ENCODE data around the gene CINP. TPM values are rescaled to one million over a fixed set of nuclear protein-coding genes. Genes with fewer than 3 reads are reported as not detected.

CINP gene
- total RNA-seq, 2 donors from 2014 or later = 25.1 to 27.2 TPM

DNA sequence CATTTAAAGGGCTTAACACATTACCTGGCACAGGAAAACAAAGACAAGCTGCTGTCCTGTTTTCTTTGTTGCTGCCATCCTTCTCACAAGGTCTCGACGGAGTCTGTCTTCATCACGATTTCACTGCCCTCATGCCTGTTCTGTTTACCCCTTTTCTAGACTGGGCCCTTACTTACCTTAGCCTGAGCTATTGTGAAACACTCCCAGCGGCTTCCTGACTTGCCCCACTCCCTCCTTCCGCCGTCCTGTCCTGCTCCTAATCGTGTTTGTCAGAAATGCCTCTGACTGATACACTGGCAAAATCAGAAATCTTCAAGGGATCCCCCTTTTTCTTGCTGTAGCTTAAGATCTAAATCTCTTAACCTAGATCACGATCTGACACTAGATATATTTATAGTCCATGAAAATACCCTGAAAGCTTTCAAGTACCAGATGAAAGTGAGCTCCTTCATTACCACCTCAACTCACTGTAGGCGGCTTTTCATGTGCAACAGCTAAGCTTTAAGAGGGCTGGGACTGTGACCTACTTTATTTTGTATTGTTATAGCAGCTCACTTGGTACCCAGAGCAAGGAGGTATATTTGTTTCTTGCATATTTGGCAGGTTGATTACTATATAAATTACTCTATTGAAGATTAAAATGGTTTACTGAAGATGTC, 32.2 kb upstream of the CINP start:
- intact Hi-C loops (cut with DNase I) = no loop called here
- no peaks in the 10 kb centered on the region for H3K36me3 ChIP-seq (replicated peaks in 1 of 2; ENCODE audit: insufficient read depth in 1 of 2, low read depth in 2 of 2)
- no peak overlapping the region for H3K4me3 ChIP-seq
- peaks cover 0 to 8% (median 0%) of the 10 kb centered on the region in 3 donors for H3K9me3 ChIP-seq
- H3K27me3 ChIP-seq = no peaks in the 10 kb centered on the region
- DNase-seq (no peak), ATAC-seq (no peak)
- H3K27ac ChIP-seq = no peak overlapping the region
- peaks cover 7% of the 10 kb centered on the region for H3K4me1 ChIP-seq
- 62 to 86% methylated on average over 9 of the region's 9 CpGs for WGBS, 2 donors
- no peak for TF ChIP-seq POLR2A (IDR thresholded peaks at IDR 0.05)
- TF ChIP-seq, protein P1, sequence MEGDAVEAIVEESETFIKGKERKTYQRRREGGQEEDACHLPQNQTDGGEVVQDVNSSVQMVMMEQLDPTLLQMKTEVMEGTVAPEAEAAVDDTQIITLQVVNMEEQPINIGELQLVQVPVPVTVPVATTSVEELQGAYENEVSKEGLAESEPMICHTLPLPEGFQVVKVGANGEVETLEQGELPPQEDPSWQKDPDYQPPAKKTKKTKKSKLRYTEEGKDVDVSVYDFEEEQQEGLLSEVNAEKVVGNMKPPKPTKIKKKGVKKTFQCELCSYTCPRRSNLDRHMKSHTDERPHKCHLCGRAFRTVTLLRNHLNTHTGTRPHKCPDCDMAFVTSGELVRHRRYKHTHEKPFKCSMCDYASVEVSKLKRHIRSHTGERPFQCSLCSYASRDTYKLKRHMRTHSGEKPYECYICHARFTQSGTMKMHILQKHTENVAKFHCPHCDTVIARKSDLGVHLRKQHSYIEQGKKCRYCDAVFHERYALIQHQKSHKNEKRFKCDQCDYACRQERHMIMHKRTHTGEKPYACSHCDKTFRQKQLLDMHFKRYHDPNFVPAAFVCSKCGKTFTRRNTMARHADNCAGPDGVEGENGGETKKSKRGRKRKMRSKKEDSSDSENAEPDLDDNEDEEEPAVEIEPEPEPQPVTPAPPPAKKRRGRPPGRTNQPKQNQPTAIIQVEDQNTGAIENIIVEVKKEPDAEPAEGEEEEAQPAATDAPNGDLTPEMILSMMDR (IDR thresholded peaks at IDR 0.05) = no peak

DNA sequence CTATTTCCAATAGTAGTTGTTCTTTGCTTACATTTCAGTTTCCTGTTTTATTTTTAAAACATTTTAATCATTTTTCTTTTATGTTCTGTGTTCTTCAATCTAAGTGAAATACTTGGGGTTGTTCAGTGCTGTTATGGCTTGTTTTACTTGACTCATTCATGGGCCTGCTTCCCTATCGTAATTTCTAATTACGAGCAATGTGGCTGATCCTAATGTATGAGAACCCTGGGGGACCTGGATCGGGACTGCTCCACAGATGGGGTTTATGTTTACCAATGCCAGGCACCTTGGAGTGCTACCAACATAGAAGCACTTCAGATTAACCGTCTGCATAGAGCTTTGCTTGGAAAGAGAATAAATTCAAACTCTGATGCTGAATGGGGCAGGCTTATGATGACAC, 29.8 kb upstream of the CINP start:
- 47 to 59% methylated on average over 4 of the region's 4 CpGs for WGBS, 2 donors
- Histone ChIP-seq H3K27me3 (no peaks in the 10 kb centered on the region), H3K4me1 (peaks cover 7% of the 10 kb centered on the region), H3K4me3 (no peak overlapping the region), H3K27ac (no peak overlapping the region), H3K36me3 (replicated peaks in 1 of 2; ENCODE audit: insufficient read depth in 1 of 2, low read depth in 2 of 2) (no peaks in the 10 kb centered on the region), H3K9me3 (no peaks in the 10 kb centered on the region)
- TF ChIP-seq POLR2A (IDR thresholded peaks at IDR 0.05) = no peak
- TF ChIP-seq, protein P1 (IDR thresholded peaks at IDR 0.05) = no peak
- DNase-seq = no peak
- intact Hi-C loops (cut with DNase I) = no loop called here
- ATAC-seq = no peak

DNA sequence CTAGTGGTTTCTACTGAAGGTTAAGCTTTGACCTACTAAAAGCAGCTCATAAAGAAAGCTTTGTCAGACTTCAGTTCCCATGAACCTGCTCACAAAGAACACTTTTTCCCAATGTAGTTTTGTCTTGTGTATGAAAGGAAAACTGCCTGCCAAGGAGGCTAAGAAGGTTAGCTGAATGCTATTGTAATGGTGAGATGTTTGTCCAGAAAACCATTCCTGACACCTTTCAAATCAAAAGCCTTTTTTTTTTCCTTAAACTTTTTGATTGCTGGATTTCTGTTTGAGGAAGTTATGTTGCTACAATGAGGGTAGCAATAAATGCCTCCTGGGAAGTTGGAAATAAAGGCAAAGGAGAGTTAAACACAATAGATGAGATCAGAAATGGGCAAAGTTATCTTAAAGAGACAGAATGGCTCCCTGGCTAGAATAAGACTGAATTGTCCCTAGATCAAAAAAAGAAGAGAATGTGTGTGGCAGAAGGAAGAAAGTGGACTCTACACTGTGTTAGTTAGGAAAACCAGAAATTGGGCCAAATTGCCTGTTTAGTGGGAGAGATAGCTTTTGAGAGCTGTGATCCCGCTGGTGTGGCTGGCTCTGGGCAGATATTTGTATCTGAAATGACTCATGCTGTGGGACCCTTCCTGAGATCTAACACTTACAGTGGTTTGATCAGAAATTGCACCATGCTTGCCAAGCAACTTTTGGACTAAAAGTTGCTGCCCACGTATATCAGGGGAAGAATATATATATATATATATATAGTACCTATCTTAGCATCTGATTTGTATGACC, 27.6 kb upstream of the CINP start:
- no peaks in the 10 kb centered on the region for H3K36me3 ChIP-seq (replicated peaks in 1 of 2; ENCODE audit: insufficient read depth in 1 of 2, low read depth in 2 of 2)
- H3K27ac ChIP-seq = peak overlapping the region in 3 of 4 donors; percentile 35 to 57 (median 57)
- H3K4me3 ChIP-seq = no peak overlapping the region
- ATAC-seq (peak; percentile 50), DNase-seq (no peak)
- no peaks in the 10 kb centered on the region for H3K9me3 ChIP-seq
- WGBS, 2 donors = 67 to 68% methylated on average over 2 of the region's 2 CpGs
- H3K27me3 ChIP-seq = no peaks in the 10 kb centered on the region
- peaks cover 7% of the 10 kb centered on the region for H3K4me1 ChIP-seq
- intact Hi-C loops (cut with DNase I) = no loop called here
- no peak for TF ChIP-seq POLR2A (IDR thresholded peaks at IDR 0.05)
- TF ChIP-seq, protein P1 (IDR thresholded peaks at IDR 0.05) = no peak

DNA sequence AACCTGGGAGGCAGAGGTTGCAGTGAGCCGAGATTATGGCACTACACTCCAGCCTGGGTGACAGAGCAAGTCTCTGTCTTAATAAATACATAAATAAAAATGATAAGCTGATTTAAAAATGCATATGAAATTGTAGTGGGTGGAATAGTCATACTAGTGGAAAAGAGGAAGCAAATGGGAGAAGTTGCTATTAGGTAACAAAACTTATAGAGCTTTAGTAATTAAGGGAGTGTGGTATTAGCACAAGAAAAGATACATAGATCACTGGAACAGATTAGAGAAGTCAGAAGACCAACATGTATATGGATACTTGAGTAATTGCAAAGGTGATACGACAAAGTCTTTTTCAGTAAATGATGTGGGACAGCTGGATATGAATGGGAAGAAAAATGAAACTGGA, 26.6 kb upstream of the CINP start:
- Histone ChIP-seq H3K27ac (peak overlapping the region in 2 of 4 donors; percentile 35 to 57), H3K27me3 (no peaks in the 10 kb centered on the region), H3K4me3 (no peak overlapping the region), H3K36me3 (replicated peaks in 1 of 2; ENCODE audit: insufficient read depth in 1 of 2, low read depth in 2 of 2) (no peaks in the 10 kb centered on the region), H3K4me1 (peaks cover 7% of the 10 kb centered on the region), H3K9me3 (no peaks in the 10 kb centered on the region)
- intact Hi-C loops (cut with DNase I) = no loop called here
- DNase-seq (no peak), ATAC-seq (no peak)
- no peak for TF ChIP-seq POLR2A (IDR thresholded peaks at IDR 0.05)
- TF ChIP-seq, protein P1 (IDR thresholded peaks at IDR 0.05) = no peak
- 89 to 90% methylated on average over 2 of the region's 2 CpGs for WGBS, 2 donors
